ENCODE results near the gene LINGO3. TPM values are rescaled to one million over a fixed set of nuclear protein-coding genes. Genes with fewer than 3 reads are reported as not detected.

Gene LINGO3
- total RNA-seq, 1 donor = not detected

DNA sequence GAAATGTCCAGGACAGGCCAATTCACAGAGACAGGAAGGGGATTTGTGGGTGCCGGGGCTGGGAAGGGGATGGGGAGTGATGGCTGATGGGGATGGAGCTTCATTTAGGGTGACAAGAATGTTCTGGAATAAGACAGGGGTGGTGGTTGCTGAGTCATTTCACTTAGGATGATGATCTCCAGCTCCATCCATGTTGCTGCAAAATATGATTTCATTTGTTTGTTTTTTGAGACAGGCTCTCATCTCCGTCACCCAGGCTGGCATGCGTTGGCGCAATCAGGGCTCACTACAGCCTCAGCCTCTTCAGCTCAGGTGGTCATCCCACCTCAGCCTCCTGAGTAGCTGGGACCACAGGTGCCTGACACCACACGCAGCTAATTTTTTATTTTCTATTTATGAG is 48.6 kb downstream of the LINGO3 start:
- H3K4me3 ChIP-seq (ENCODE audit: low read depth, low read length) = no peak overlapping the region
- TF ChIP-seq, protein P1, sequence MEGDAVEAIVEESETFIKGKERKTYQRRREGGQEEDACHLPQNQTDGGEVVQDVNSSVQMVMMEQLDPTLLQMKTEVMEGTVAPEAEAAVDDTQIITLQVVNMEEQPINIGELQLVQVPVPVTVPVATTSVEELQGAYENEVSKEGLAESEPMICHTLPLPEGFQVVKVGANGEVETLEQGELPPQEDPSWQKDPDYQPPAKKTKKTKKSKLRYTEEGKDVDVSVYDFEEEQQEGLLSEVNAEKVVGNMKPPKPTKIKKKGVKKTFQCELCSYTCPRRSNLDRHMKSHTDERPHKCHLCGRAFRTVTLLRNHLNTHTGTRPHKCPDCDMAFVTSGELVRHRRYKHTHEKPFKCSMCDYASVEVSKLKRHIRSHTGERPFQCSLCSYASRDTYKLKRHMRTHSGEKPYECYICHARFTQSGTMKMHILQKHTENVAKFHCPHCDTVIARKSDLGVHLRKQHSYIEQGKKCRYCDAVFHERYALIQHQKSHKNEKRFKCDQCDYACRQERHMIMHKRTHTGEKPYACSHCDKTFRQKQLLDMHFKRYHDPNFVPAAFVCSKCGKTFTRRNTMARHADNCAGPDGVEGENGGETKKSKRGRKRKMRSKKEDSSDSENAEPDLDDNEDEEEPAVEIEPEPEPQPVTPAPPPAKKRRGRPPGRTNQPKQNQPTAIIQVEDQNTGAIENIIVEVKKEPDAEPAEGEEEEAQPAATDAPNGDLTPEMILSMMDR (IDR thresholded peaks at IDR 0.05; ENCODE audit: insufficient read depth, low read depth, low read length) = no peak
- no peak for DNase-seq (ENCODE audit: low read depth)

Other genes with a start within 250 kb of the LINGO3 start
- 31.2 and 36.7 TPM in 2 replicates for gene MOB3A, start 211.8 kb downstream of the LINGO3 start, total RNA-seq
- 1.3 TPM in 2 replicates for gene IZUMO4, start 211.2 kb downstream of the LINGO3 start, total RNA-seq
- 122 and 140 TPM in 2 replicates for gene AP3D1, start 156.6 kb downstream of the LINGO3 start, total RNA-seq
- 5.6 and 8.4 TPM in 2 replicates for gene DOT1L, start 144.2 kb downstream of the LINGO3 start, total RNA-seq
- gene PLEKHJ1, start 71.8 kb downstream of the LINGO3 start, total RNA-seq = 43.6 and 46.4 TPM in 2 replicates
- gene SF3A2, start 71.3 kb downstream of the LINGO3 start, total RNA-seq = 24.6 and 25.1 TPM in 2 replicates
- gene AMH, start 58.8 kb downstream of the LINGO3 start, total RNA-seq = 0.32 and 1.3 TPM in 2 replicates
- gene JSRP1, start 51.7 kb downstream of the LINGO3 start, total RNA-seq = 0.43 TPM in 1 of 2 replicates, not detected in the other
- gene PEAK3, start 26.0 kb downstream of the LINGO3 start, total RNA-seq = under 0.01 TPM in 1 of 2 replicates, not detected in the other
- gene LSM7, start 20.4 kb upstream of the LINGO3 start, total RNA-seq = 69.3 and 78.2 TPM in 2 replicates
- gene SPPL2B, start 20.5 kb upstream of the LINGO3 start, total RNA-seq = 25.5 and 39.9 TPM in 2 replicates
- gene TMPRSS9, start 52.1 kb upstream of the LINGO3 start, total RNA-seq = not detected in 2 replicates
- gene TIMM13, start 119.4 kb upstream of the LINGO3 start, total RNA-seq = 24.2 and 34.8 TPM in 2 replicates
- 58.6 and 92.0 TPM in 2 replicates for gene LMNB2, start 148.8 kb upstream of the LINGO3 start, total RNA-seq
- gene GADD45B, start 168.0 kb upstream of the LINGO3 start, total RNA-seq = 54.8 and 70.9 TPM in 2 replicates

Measured in fibroblast of villous mesenchyme (primary cell).